OCI-LY1 (cell line): Measurements from ENCODE around the gene CD79A.

Experiments
- H2AFZ ChIP-seq: fragments of 200-600 bp; sonication (generic), shearing (Covaris generic); 2 replicates; pipeline ENCODE4 v1.6.0; 2014; ENCODE audit warnings: antibody characterized with exemption, mild to moderate bottlenecking, low read length
- H3F3A ChIP-seq: fragments of 200-600 bp; sonication (generic), shearing (Covaris generic); 2 replicates; pipeline ENCODE4 v1.6.0; 2014; ENCODE audit warnings: mild to moderate bottlenecking, antibody characterized with exemption, low read length, moderate library complexity; ENCODE audit not compliant: insufficient read depth
- H3K27ac ChIP-seq: fragments of 200-600 bp; sonication (generic); 2 replicates; pipeline ENCODE4 v1.5.1; 2014; ENCODE audit warnings: low read length, mixed run types, mild to moderate bottlenecking, low read depth; ENCODE audit not compliant: poor library complexity, severe bottlenecking
- H3K27me3 ChIP-seq: fragments of 200-600 bp; sonication (generic); 2 replicates; pipeline ENCODE4 v1.6.0; 2014; ENCODE audit warnings: antibody characterized with exemption, mild to moderate bottlenecking, low read length, moderate library complexity; ENCODE audit not compliant: insufficient read depth
- H3K36me3 ChIP-seq: fragments of 200-600 bp; sonication (generic); 2 replicates; pipeline ENCODE4 v1.6.1; 2014; ENCODE audit warnings: mild to moderate bottlenecking, antibody characterized with exemption, low read length, moderate library complexity, mixed read lengths; ENCODE audit not compliant: insufficient read depth
- H3K4me1 ChIP-seq: fragments of 200-600 bp; sonication (generic); 2 replicates; pipeline ENCODE4 v1.5.1; 2014; ENCODE audit warnings: mild to moderate bottlenecking, low read length, moderate library complexity; ENCODE audit not compliant: insufficient read depth, severe bottlenecking
- H3K4me2 ChIP-seq: fragments of 200-600 bp; sonication (generic), shearing (Covaris generic); 2 replicates; pipeline ENCODE4 v1.6.1; 2014; ENCODE audit warnings: low read length
- H3K4me3 ChIP-seq: fragments of 200-600 bp; sonication (generic); 2 replicates; pipeline ENCODE4 v1.5.1; 2014; ENCODE audit warnings: low read length, low read depth, mild to moderate bottlenecking, mixed read lengths; ENCODE audit not compliant: poor library complexity, severe bottlenecking
- H3K79me2 ChIP-seq: fragments of 200-600 bp; shearing (Covaris generic); 2 replicates; pipeline ENCODE4 v1.6.1; 2016; ENCODE audit warnings: mixed run types, low read length, mixed read lengths; ENCODE audit not compliant: insufficient read depth
- H3K9ac ChIP-seq: fragments of 200-600 bp; sonication (generic), shearing (Covaris generic); 2 replicates; pipeline ENCODE4 v1.6.1; 2014; ENCODE audit warnings: mild to moderate bottlenecking, low read length, mixed read lengths
- H3K9me2 ChIP-seq: fragments of 200-600 bp; sonication (generic), shearing (Covaris generic); 2 replicates; pipeline ENCODE4 v1.6.1; 2014; ENCODE audit warnings: low read depth, mild to moderate bottlenecking, low read length, mixed read lengths
- H3K9me3 ChIP-seq: fragments of 200-600 bp; shearing (Covaris generic); 2 replicates; pipeline ENCODE4 v1.6.1; 2014; ENCODE audit warnings: low read length, mixed read lengths
- H4K20me1 ChIP-seq: fragments of 200-600 bp; sonication (generic), shearing (Covaris generic); 2 replicates; pipeline ENCODE4 v1.6.0; 2016; ENCODE audit warnings: mild to moderate bottlenecking, low read length; ENCODE audit not compliant: insufficient read depth
- CTCF ChIP-seq: fragments of 200-600 bp; sonication (generic), shearing (Covaris generic); IDR thresholded peaks from 2 replicates; pipeline ENCODE4 v1.5.1; 2017; ENCODE audit warnings: mild to moderate bottlenecking, antibody characterized with exemption, low read length, moderate library complexity, mixed read lengths
- EZH2 ChIP-seq: fragments of 200-600 bp; sonication (generic), shearing (Covaris generic); IDR thresholded peaks from 2 replicates; pipeline ENCODE4 v1.8.0; 2017; ENCODE audit warnings: borderline replicate concordance, mixed run types, mild to moderate bottlenecking, antibody characterized with exemption, low read length, moderate library complexity, mixed read lengths

CD79A gene

DNA sequence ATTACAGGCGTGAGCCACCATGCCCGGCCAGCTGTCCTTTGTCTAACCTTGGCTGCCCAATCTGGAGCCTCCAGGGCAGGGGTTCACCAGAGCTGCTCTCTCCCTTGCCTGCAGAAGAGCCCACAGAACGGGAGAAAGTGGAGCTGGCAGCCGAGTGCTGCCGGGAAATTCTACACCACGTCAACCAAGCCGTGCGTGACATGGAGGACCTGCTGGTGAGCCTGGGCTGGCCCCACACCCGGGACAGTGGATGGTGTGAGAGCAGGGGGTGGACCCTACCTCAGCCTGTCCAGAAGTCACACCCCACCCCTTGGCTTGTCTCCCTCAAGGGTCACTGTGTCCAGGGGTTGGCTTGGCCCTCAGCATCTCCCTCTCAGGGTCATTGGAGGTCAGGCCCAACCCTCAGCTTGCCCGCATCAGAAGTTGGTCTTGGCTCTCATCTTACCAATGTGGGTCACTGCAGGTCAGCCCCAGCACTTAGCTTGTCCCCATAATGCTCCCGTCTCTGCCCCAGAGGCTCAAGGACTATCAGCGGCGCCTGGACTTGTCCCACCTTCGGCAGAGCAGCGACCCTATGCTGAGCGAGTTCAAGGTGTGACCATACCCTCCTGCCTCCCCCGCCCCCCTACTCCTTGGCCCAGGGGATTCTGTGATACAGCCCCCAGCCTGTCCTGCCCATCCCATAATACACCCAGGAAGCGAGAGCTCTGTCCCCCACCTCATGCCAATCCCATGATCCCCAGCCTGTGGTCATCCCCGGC lies 26.3 kb downstream of the CD79A start:
- H3K9me3 ChIP-seq = no peaks in the 10 kb centered on the region
- no peak overlapping the region for H3K27ac ChIP-seq
- H2AFZ ChIP-seq = no peak overlapping the region
- no peak overlapping the region for H3K4me2 ChIP-seq
- H3K36me3 ChIP-seq = peaks cover 94% of the 10 kb centered on the region
- no peak overlapping the region for H3K9ac ChIP-seq
- no peaks in the 10 kb centered on the region for H4K20me1 ChIP-seq
- no peaks in the 10 kb centered on the region for H3K27me3 ChIP-seq
- no peaks in the 10 kb centered on the region for H3K9me2 ChIP-seq
- no peaks in the 10 kb centered on the region for H3K79me2 ChIP-seq
- no peak for TF ChIP-seq EZH2
- TF ChIP-seq CTCF = no peak
- no peaks in the 10 kb centered on the region for H3F3A ChIP-seq
- H3K4me1 ChIP-seq = no peaks in the 10 kb centered on the region
- no peak overlapping the region for H3K4me3 ChIP-seq

DNA sequence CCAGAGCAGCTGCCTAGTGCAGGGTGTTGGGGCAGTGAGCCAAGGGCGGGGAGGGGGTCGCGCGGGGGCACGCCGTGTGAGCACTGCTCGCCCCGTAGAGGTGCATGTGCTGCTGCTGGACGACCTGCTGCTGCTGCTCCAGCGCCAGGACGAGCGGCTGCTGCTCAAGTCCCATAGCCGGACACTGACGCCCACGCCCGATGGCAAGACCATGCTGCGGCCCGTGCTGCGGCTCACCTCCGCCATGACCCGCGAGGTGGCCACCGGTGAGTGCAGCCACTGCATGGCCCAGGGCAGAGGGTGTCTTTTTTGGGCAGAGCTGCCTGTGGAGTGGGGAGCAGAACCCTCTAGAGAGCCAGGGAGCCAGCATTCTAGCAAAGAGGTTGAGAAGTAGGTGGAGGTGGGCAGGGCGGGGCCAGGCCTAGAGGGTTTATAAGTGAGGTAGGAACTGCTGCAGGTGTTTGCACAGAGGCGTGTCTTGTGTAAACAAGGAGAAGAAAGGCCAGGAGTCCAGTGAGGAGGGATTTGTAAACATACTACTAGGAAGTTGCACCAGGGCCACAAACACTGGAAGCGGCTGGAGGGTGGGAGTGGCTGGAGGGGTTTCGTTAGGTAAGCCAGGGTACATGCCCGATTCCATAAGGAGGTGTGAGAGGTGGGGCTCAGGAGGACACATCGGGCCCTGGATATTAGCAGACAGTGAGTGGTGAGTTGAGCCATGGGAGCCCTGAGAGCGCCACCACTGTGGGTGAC lies 27.2 kb downstream of the CD79A start:
- Histone ChIP-seq H3K4me3 (no peak overlapping the region), H3K4me1 (no peaks in the 10 kb centered on the region), H3K9me3 (no peaks in the 10 kb centered on the region), H3K36me3 (peaks cover 90% of the 10 kb centered on the region), H3K27me3 (no peaks in the 10 kb centered on the region), H3K27ac (no peak overlapping the region), H4K20me1 (no peaks in the 10 kb centered on the region), H3K9me2 (no peaks in the 10 kb centered on the region), H2AFZ (no peak overlapping the region), H3K9ac (no peak overlapping the region), H3K79me2 (no peaks in the 10 kb centered on the region), H3K4me2 (no peak overlapping the region), H3F3A (no peaks in the 10 kb centered on the region)
- TF ChIP-seq CTCF (no peak), EZH2 (no peak)

DNA sequence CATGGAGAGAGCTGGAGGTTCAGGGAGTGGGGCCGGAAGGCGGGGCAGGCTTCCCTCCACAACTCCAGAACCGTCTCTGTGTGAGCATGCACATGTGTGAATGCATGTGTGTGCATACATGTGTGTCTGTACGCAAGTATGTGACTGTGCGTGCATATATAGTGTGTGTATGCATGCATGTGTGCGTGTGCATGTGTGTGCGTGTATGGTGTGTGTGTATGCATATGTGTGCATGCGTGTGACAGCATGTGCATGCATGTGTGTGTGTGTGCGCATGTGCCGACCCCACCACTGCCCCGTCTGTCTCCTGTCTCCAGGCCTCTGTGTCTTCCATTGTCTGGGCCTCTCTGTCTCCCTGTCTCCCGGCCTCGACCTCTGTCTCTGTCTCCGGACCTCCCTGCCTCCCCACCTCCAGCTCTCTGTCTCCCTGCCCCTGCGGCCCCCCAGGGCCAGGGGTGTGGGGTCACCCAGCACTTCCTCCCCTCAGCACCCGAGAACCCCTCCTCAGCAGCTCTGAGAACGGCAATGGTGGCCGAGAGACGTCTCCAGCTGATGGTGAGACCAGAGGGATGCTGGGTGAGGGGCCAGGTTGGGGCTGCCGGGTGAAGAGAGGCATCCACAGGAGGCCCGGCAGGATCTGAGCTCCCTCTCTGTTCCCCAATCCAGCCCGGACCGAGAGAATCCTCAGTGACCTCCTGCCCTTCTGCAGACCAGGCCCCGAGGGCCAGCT lies 28.4 kb downstream of the CD79A start:
- TF ChIP-seq EZH2 (no peak), CTCF (no peak)
- Histone ChIP-seq H3K27ac (no peak overlapping the region), H3K36me3 (peaks cover 79% of the 10 kb centered on the region), H3K4me3 (no peak overlapping the region), H4K20me1 (no peaks in the 10 kb centered on the region), H2AFZ (no peak overlapping the region), H3K4me2 (no peak overlapping the region), H3K4me1 (no peaks in the 10 kb centered on the region), H3K27me3 (no peaks in the 10 kb centered on the region), H3K79me2 (no peaks in the 10 kb centered on the region), H3K9me3 (no peaks in the 10 kb centered on the region), H3K9ac (no peak overlapping the region), H3F3A (no peaks in the 10 kb centered on the region), H3K9me2 (no peaks in the 10 kb centered on the region)
